ENCODE measurements around the gene ENOX1.

Gene ENOX1

DNA sequence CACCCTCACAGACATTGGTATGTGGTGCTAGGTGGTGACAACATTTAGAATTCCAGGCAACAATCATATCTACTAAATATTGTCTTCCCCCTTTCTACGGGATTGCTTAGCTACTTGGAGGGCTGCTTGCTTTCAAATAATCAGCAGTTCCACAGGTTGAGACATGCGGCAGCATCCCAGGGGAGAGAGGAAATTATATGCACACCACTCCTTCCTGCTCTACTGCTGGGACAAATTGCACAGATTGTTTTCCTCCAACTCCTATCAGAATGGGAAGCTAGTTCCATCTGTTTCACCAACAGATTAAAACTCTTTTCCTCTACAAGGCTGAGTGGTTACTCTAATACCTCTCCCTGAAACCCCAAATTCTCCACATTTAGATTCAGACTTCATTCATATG is 488.0 kb downstream of the ENOX1 start:
- DNase-seq (ENCODE audit: low read depth), result no peak

DNA sequence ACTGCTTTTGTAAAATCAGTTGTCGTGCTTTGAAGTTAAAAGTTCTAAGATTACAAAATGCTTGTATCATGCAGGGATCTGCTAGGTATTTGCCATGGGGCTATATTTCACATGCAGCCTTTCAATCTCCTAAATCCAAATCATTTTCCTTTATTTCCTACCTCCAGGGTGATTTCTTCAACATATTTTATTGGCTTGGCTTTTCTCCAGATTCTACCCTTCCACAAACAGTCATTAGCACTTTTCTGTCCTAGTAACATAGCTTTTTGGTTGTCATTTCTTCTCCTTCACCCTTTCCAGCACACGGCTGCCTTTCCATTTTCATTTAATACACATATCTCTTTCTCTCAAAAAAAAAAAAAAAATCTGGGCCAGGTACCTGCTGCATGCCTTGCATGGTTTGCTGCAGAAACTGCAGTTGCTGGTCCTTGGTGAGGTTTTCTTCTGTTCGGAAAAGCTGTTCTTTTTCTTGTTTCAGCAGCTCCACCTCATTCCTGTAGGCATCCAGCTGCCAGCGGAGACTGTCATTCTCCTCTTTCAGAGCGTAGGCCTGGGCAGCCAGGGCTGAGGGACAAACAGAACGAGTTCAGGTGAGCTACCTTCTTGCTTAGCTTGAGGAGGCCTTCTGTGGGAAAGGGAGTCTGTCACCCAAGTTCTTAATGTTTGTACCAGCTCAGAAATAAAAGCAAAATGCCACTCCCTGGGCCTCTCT is 488.6 kb downstream of the ENOX1 start:
- no peak for DNase-seq (ENCODE audit: low read depth)
- H3K4me3 ChIP-seq (ENCODE audit: low read depth, low read length), result no peak overlapping the region
- TF ChIP-seq, protein P1, sequence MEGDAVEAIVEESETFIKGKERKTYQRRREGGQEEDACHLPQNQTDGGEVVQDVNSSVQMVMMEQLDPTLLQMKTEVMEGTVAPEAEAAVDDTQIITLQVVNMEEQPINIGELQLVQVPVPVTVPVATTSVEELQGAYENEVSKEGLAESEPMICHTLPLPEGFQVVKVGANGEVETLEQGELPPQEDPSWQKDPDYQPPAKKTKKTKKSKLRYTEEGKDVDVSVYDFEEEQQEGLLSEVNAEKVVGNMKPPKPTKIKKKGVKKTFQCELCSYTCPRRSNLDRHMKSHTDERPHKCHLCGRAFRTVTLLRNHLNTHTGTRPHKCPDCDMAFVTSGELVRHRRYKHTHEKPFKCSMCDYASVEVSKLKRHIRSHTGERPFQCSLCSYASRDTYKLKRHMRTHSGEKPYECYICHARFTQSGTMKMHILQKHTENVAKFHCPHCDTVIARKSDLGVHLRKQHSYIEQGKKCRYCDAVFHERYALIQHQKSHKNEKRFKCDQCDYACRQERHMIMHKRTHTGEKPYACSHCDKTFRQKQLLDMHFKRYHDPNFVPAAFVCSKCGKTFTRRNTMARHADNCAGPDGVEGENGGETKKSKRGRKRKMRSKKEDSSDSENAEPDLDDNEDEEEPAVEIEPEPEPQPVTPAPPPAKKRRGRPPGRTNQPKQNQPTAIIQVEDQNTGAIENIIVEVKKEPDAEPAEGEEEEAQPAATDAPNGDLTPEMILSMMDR (IDR thresholded peaks at IDR 0.05; ENCODE audit: low read depth, low read length, missing control alignments), result no peak

More for the DNA sequence above, 488.0 kb downstream of the ENOX1 start:
- TF ChIP-seq, protein P1 (IDR thresholded peaks at IDR 0.05; ENCODE audit: low read depth, low read length, missing control alignments), result no peak
- no peak overlapping the region for H3K4me3 ChIP-seq (ENCODE audit: low read depth, low read length)

DNA sequence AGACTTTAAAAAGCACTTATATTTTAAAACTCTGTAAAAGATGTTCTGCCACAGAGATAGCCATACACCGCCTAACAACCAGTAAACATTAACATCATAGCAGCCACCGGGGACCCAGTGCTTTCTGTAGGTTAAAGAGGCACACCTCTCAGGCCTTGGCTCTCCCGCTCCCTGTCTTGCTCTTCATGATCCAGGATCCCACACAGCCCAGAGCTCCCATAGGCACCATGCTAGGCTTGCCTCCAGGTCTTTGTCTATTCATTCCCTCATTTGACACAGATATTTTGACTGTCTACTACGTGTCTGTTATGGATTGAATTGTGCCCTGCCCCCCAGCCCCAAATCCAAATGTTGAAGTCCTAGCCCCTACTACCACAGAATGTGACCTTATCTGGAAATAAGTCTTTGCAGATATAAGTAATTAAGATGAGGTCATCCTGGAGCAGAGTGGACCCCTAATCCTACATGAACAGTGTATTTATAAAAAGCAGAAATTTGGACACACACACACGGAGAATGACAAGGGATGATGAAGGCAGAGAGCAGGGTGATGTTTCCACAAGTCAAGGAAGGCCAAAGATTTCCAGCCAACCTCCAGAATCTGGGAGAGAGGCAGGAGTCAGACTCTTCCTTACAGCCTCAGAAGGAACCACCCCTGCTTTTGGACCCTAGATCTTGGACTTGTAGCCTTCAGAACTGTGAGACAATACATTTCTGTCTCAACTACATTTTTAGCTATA is 490.8 kb downstream of the ENOX1 start:
- no peak overlapping the region for H3K4me3 ChIP-seq (ENCODE audit: low read depth, low read length)
- TF ChIP-seq, protein P1 (IDR thresholded peaks at IDR 0.05; ENCODE audit: low read depth, low read length, missing control alignments), result no peak
- DNase-seq (ENCODE audit: low read depth), result no peak

DNA sequence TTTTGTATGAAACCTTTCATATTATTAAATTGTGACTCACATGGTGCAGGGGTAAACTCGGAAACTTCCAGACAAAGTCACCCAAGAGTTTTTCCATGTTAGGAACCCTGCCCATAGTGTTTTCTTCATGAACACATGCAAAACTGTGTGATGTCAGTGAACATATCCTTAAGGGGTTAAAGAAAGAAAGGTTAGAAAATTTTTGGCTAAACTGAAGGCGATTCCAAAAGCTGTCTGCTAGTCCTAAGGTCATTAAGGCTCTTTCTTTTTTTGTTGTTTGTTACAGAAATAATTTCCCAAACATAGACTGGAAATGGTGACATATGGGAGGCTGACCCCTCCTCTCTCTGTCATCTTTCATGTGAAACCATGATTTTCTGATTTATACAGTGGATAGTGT is 491.5 kb downstream of the ENOX1 start:
- H3K4me3 ChIP-seq (ENCODE audit: low read depth, low read length), result no peak overlapping the region
- DNase-seq (ENCODE audit: low read depth), result no peak
- TF ChIP-seq, protein P1 (IDR thresholded peaks at IDR 0.05; ENCODE audit: low read depth, low read length, missing control alignments), result no peak

DNA sequence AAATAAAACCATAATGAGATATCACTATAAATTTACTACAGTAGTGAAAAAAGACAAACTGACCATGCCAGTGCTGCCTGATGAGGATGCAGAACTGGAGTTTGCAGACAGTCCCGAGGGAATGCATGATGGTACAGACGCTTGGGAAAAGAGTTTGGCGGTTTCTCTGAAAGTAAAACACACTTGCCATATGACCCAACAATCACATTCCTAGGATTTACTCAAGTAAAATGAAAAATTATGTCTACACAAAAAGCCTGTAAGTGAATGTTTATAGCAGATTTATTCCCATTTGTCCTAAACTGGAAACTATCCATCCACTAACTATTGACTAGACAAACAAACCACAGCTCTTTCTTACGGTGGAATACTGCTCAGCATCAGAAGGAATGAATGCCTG is 492.4 kb downstream of the ENOX1 start:
- TF ChIP-seq, protein P1 (IDR thresholded peaks at IDR 0.05; ENCODE audit: low read depth, low read length, missing control alignments), result no peak
- DNase-seq (ENCODE audit: low read depth), result no peak
- no peak overlapping the region for H3K4me3 ChIP-seq (ENCODE audit: low read depth, low read length)

DNA sequence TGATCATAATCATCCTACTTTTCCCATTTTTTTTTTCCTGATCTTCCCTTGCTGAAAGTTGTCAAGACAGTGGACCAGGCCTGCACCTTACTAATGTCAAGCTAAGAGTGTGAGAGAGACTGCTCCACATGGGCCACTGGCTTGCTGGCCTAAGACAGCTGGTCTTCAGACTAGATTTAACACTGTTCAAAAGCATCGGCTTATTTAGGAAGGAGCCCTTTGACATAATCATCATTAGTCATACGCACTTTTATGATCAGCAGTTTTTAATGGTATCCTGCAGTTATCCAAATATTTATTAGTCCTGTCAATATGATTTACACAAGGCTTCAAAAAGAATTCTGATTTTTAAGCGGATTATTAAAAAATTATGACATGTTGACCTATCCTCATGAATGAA is 492.8 kb downstream of the ENOX1 start:
- no peak for DNase-seq (ENCODE audit: low read depth)
- TF ChIP-seq, protein P1 (IDR thresholded peaks at IDR 0.05; ENCODE audit: low read depth, low read length, missing control alignments), result no peak
- no peak overlapping the region for H3K4me3 ChIP-seq (ENCODE audit: low read depth, low read length)

All from GM12864 (cell line).